ACHN (cell line): ENCODE results near the gene GKAP1.

Experiments
- DNase-seq: peaks from one replicate; pipeline ENCODE4 v3.0.0-alpha.2; 2015
- in situ Hi-C: cut with HindIII; loops from 2 replicates; pipeline ENCODE4 v1.10.0; 2017; ENCODE audit warnings: low sequenced_read_pairs, low pct_ligation_motif_present, low pct_unique_long_range_greater_than_20kb

Gene GKAP1

DNA sequence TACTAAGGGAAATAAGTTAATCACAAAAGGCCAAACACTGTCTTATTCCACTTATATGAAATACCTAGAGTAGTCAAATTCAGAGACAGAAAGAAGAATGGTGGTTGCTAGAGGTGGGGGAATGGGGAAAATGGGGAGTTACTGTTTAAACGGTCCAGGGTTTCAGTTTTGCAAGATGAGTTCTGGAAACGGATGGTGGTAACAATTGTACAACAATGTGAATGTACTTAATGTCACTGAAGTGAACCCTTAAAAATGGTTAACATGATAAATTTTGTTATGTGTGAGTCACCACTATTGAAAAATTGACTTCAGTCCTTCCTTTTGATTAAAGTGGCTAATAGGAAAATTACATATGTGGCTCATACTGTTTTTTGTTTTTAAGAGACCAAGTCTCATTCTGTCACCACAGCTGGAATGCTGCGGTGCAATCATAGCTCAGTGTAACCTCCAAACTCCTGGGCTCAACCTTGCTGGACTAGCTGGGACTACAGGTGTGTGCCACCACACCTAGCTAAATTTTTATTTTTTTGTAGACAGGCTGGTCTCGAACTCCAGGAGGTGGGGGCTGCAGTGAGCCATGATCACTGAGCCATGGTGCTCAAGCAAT is 118.5 kb downstream of the GKAP1 start:
- in situ Hi-C loops = no loop called here
- DNase-seq = no peak

DNA sequence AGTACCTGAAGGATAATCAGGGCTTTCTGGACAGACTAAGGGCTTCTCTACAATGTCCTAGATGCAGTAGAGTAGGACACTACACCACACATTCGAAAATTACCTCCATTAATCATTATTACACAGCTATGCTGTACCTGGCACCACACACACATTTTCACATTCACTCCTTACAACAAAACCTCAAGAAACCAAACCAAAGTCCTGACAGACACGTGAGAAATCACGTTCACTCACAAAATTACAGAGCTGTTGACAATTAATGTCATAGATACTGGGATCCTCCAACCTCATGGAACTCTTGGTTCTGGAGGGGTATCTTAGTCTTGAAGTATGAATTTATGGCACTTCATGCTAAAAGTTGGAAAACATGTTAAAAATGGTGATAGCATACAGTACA is 126.1 kb downstream of the GKAP1 start:
- in situ Hi-C loops = no loop called here
- no peak for DNase-seq
